ENCODE measurements around the gene AMN. TPM values are rescaled to one million over a fixed set of nuclear protein-coding genes. Genes with fewer than 3 reads are reported as not detected.

Gene AMN
- total RNA-seq (2011; cell fraction: chromatin; rRNA removed; ENCODE audit: low replicate concordance) = 0.49 TPM in 1 of 2 replicates, not detected in the other
- 0.13 and 0.17 TPM in 2 replicates for total RNA-seq (2011; cell fraction: nucleolus; rRNA removed)
- total RNA-seq (2011; cell fraction: nucleoplasm; rRNA removed) = 0.22 TPM in 1 of 2 replicates, not detected in the other
- total RNA-seq (2014; rRNA removed) (0.04 and 0.14 TPM in 2 replicates), total RNA-seq (2014; rRNA removed; fragmentation: Illumina TruSeq; extraction: Trizol) (not detected in 2 replicates), total RNA-seq (2015; rRNA removed; fragmentation: Illumina TruSeq; extraction: Trizol) (not detected in 2 replicates), total RNA-seq (2021) (0.04 and 0.09 TPM in 2 replicates), polyA plus RNA-seq (2011; rRNA removed) (not detected in 2 replicates), polyA plus RNA-seq (2014; fragmentation: Illumina TruSeq; extraction: Trizol) (not detected in 2 replicates), polyA plus RNA-seq (2014; fragmentation: Nextera tagmentation; extraction: Ambion mirVana) (not detected), polyA plus RNA-seq (2014; rRNA removed) (not detected in 2 replicates), polyA minus RNA-seq (2011; rRNA and poly(A)+ RNA removed) (not detected in 2 replicates), Bru-seq, nascent RNA (percentile 16 among the genes with signal in this experiment), BruChase-seq, experiment 1, labeled RNA remaining after a 2-hour chase (percentile 22 among the genes with signal in this experiment), BruChase-seq, experiment 2, labeled RNA remaining after a 6-hour chase (percentile 27 among the genes with signal in this experiment)
- polyA plus RNA-seq (2011; cell fraction: cytosol; rRNA removed) = 0.03 TPM in 1 of 2 replicates, not detected in the other
- 0.20 and 0.27 TPM in 2 replicates for polyA plus RNA-seq (2011; cell fraction: nucleus; rRNA removed)
- polyA plus RNA-seq (2012) = 0.03 and 0.14 TPM in 2 replicates
- polyA minus RNA-seq (2011; cell fraction: cytosol; rRNA and poly(A)+ RNA removed) = not detected in 2 replicates
- 0.11 and 0.13 TPM in 2 replicates for polyA minus RNA-seq (2011; cell fraction: nucleus; rRNA and poly(A)+ RNA removed)
- long read RNA-seq, experiment 1 = 0 reads
- long read RNA-seq, experiment 2 = 0 reads
- long read RNA-seq, experiment 3 = 0 reads

GRCh38 chr14:102922490-102923200 is at the start of gene AMN:
Gene AMN, plus strand, starts transcription at chr14:102922663. Its CDS starts 26 bp downstream, at chr14:102922689.
- intact Hi-C loops (cut with micrococcal nuclease) (no loop called here), in situ Hi-C loops (cut with MboI) (loop anchor here (25.0 kb wide), 1 partner anchor 410 kb away; the partner anchor contains the start of gene ANKRD9)
- ChIA-PET CTCF (ENCODE audit: low intra/inter-chr PET ratio) (no interaction called here), POLR2A (no interaction called here)
- peak within 1 kb of the TSS in 1 of 2 experiments; percentile 82; a peak in 3 of 4 replicates for H3K9ac ChIP-seq (ENCODE audit: insufficient read depth in 1 of 2, low read depth in 2 of 2, low read length in 2 of 2)
- no peaks in the 10 kb centered on the region for H3K9me1 ChIP-seq (ENCODE audit: control insufficient read depth, insufficient read depth, low read length)
- H3K27ac ChIP-seq (ENCODE audit: extremely low read depth, low read depth, low read length) = no peak within 1 kb of the TSS
- FAIRE-seq (no peak), DNase-seq (ENCODE audit: extremely low read depth in 1 of 4, low spot score in 3 of 4) (peak; percentile 24 to 69 (median 54)), ATAC-seq (peak; percentile 76)
- H3K4me2 ChIP-seq (ENCODE audit: insufficient read depth, low read length) = peak within 1 kb of the TSS; percentile 52
- peak within 1 kb of the TSS; percentile 78 for H2AFZ ChIP-seq (ENCODE audit: low read depth, low read length)
- no peaks in the 10 kb centered on the region for H4K20me1 ChIP-seq (replicated peaks; ENCODE audit: control insufficient read depth, insufficient read depth, low read length)
- H3K79me2 ChIP-seq (ENCODE audit: control insufficient read depth, insufficient read depth, low read length) = no peaks in the 10 kb centered on the region
- peak within 1 kb of the TSS; percentile 10; the same call in 1 of the 2 replicates for H3K4me3 ChIP-seq
- peaks cover 0 to 10% of the 10 kb centered on the region in 2 experiments; a peak in 1 of 5 replicates for H3K27me3 ChIP-seq (ENCODE audit: control insufficient read depth in 2 of 2, insufficient read depth in 2 of 2, low read length in 2 of 2)
- no peaks in the 10 kb centered on the region for H3K36me3 ChIP-seq (ENCODE audit: control insufficient read depth, insufficient read depth, low read length)
- peaks cover 0 to 30% of the 10 kb centered on the region in 2 experiments; a peak in 3 of 5 replicates for H3K4me1 ChIP-seq (replicated peaks in 1 of 2; ENCODE audit: control insufficient read depth in 2 of 2, insufficient read depth in 2 of 2, low read length in 2 of 2)
- 13% methylated on average over 30 of the region's 56 CpGs for WGBS (ENCODE audit: insufficient coverage, low coverage, missing lambda C conversion rate)
- no TSS peak for BruUV-seq (replicated peaks)
- no peaks in the 10 kb centered on the region for H3K9me3 ChIP-seq (replicated peaks; ENCODE audit: control insufficient read depth, insufficient read depth, low read depth, low read length)
- TF ChIP-seq RAD51 (IDR thresholded peaks at IDR 0.05; ENCODE audit: borderline replicate concordance, low read depth) = peak; percentile 55; the same call in 1 of the 2 replicates
- peak; percentile 51 for TF ChIP-seq RBFOX2 (IDR thresholded peaks at IDR 0.05; ENCODE audit: low read depth, low read length)
- peak; percentile 58 for TF ChIP-seq POLR2G (IDR thresholded peaks at IDR 0.05; ENCODE audit: low read depth, low read length)
- peak; percentile 65 for TF ChIP-seq RBM25 (IDR thresholded peaks at IDR 0.05; ENCODE audit: low read depth, low read length, severe bottlenecking)
- TF ChIP-seq PCBP1 (IDR thresholded peaks at IDR 0.05; ENCODE audit: low read depth, low read length, poor library complexity, severe bottlenecking) = peak; percentile 48
- no peak for TF ChIP-seq PTRF (tag; IDR thresholded peaks at IDR 0.05)
- TF ChIP-seq, protein P1, sequence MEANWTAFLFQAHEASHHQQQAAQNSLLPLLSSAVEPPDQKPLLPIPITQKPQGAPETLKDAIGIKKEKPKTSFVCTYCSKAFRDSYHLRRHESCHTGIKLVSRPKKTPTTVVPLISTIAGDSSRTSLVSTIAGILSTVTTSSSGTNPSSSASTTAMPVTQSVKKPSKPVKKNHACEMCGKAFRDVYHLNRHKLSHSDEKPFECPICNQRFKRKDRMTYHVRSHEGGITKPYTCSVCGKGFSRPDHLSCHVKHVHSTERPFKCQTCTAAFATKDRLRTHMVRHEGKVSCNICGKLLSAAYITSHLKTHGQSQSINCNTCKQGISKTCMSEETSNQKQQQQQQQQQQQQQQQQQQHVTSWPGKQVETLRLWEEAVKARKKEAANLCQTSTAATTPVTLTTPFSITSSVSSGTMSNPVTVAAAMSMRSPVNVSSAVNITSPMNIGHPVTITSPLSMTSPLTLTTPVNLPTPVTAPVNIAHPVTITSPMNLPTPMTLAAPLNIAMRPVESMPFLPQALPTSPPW (CRISPR knock-in tag; IDR thresholded peaks at IDR 0.05) = no peak
- TF ChIP-seq TCFL5 (CRISPR knock-in tag; conservative IDR thresholded peaks at IDR 0.05) = no peak
- TF ChIP-seq, protein P2, sequence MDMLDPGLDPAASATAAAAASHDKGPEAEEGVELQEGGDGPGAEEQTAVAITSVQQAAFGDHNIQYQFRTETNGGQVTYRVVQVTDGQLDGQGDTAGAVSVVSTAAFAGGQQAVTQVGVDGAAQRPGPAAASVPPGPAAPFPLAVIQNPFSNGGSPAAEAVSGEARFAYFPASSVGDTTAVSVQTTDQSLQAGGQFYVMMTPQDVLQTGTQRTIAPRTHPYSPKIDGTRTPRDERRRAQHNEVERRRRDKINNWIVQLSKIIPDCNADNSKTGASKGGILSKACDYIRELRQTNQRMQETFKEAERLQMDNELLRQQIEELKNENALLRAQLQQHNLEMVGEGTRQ (CRISPR knock-in tag; IDR thresholded peaks at IDR 0.05) = peak; percentile 57
- peak; percentile 40 to 43; a peak in 3 of 4 replicates for TF ChIP-seq NRF1 (conservative IDR thresholded peaks at IDR 0.05 in 1 of 2, IDR thresholded peaks at IDR 0.05 in 1 of 2)
- TF ChIP-seq ESRRA (IDR thresholded peaks at IDR 0.05; ENCODE audit: borderline replicate concordance, low read depth) = 0 out of 2 replicates have a peak, but pooled peaks have one; percentile 16
- no peak for TF ChIP-seq TAF15 (IDR thresholded peaks at IDR 0.05; ENCODE audit: low read depth, low read length)
- peak; percentile 42 for TF ChIP-seq PHF20 (IDR thresholded peaks at IDR 0.05; ENCODE audit: partially characterized antibody)
- TF ChIP-seq KLF6 (CRISPR knock-in tag; IDR thresholded peaks at IDR 0.05; ENCODE audit: borderline replicate concordance) = no peak
